Neural progenitor cell (in vitro differentiated cells): ENCODE results near the gene ERCC1. TPM values are rescaled to one million over a fixed set of nuclear protein-coding genes. Genes with fewer than 3 reads are reported as not detected.

ENCODE experiments used
- DNase-seq: peaks from one replicate; pipeline ENCODE4 v3.0.0-alpha.2; 2016; ENCODE audit warnings: low spot score
- H2AFZ ChIP-seq: fragments of 200-600 bp; sonication (generic); replicated peaks from 2 replicates; pipeline ENCODE4 v1.6.1; 2016; ENCODE audit warnings: antibody characterized with exemption
- H3F3A ChIP-seq: fragments of 200-600 bp; sonication (generic); 2 replicates; pipeline ENCODE4 v1.6.1; 2016; ENCODE audit warnings: antibody characterized with exemption, low read depth
- H3K27ac ChIP-seq: fragments of 200-600 bp; sonication (generic); 2 replicates; pipeline ENCODE4 v1.5.1; 2016; ENCODE audit warnings: mild to moderate bottlenecking
- H3K27me3 ChIP-seq: fragments of 200-600 bp; sonication (generic); 2 replicates; pipeline ENCODE4 v1.6.1; 2016; ENCODE audit warnings: mild to moderate bottlenecking, moderate library complexity
- H3K36me3 ChIP-seq: fragments of 200-600 bp; sonication (generic); 2 replicates; pipeline ENCODE4 v1.5.1; 2016
- H3K4me1 ChIP-seq: fragments of 200-600 bp; sonication (generic); 2 replicates; pipeline ENCODE4 v1.6.1; 2016; ENCODE audit warnings: mixed run types
- H3K4me2 ChIP-seq: fragments of 200-600 bp; sonication (generic); 2 replicates; pipeline ENCODE4 v1.6.1; 2016
- H3K4me3 ChIP-seq: fragments of 200-600 bp; sonication (generic); 2 replicates; pipeline ENCODE4 v1.5.1; 2016
- H3K79me2 ChIP-seq: fragments of 200-600 bp; sonication (generic); 2 replicates; pipeline ENCODE4 v1.6.1; 2016; ENCODE audit warnings: low read depth
- H3K9ac ChIP-seq: fragments of 200-600 bp; sonication (generic); 2 replicates; pipeline ENCODE4 v1.6.1; 2016
- H3K9me3 ChIP-seq: fragments of 200-600 bp; sonication (generic); 2 replicates; pipeline ENCODE4 v1.5.1; 2016; ENCODE audit warnings: low read depth
- H4K20me1 ChIP-seq: fragments of 200-600 bp; sonication (generic); 2 replicates; pipeline ENCODE4 v1.6.1; 2016; ENCODE audit warnings: low read depth
- H3K27ac Mint-ChIP-seq: 3 replicates; pipeline ENCODE4 v1.8.0; 2021; ENCODE audit warnings: mixed read lengths
- H3K27me3 Mint-ChIP-seq: 2 replicates; pipeline ENCODE4 v1.8.0; 2022; ENCODE audit warnings: low read depth, mild to moderate bottlenecking, inconsistent platforms, moderate library complexity, mixed read lengths; ENCODE audit not compliant: insufficient read depth
- H3K36me3 Mint-ChIP-seq: 3 replicates; pipeline ENCODE4 v1.8.0; 2021; ENCODE audit warnings: mixed read lengths
- H3K4me1 Mint-ChIP-seq: 3 replicates; pipeline ENCODE4 v1.8.0; 2021; ENCODE audit warnings: mixed read lengths
- H3K4me3 Mint-ChIP-seq: 3 replicates; pipeline ENCODE4 v1.8.0; 2021; ENCODE audit warnings: mild to moderate bottlenecking, moderate library complexity, mixed read lengths
- H3K9me3 Mint-ChIP-seq: 3 replicates; pipeline ENCODE4 v1.8.0; 2020; ENCODE audit warnings: mixed read lengths
- CTCF ChIP-seq: fragments of 200-600 bp; sonication (generic); IDR thresholded peaks from 2 replicates; pipeline ENCODE4 v1.5.1; 2017; ENCODE audit warnings: antibody characterized with exemption, mild to moderate bottlenecking
- EZH2 ChIP-seq: fragments of 200-600 bp; sonication (generic); IDR thresholded peaks from 2 replicates; pipeline ENCODE4 v1.6.1; 2017; ENCODE audit warnings: antibody characterized with exemption, mild to moderate bottlenecking, moderate library complexity
- EZH2phosphoT487 ChIP-seq: fragments of 200-600 bp; sonication (generic); IDR thresholded peaks from 2 replicates; pipeline ENCODE4 v1.6.1; 2017; ENCODE audit warnings: antibody characterized with exemption
- total RNA-seq: library from RNA; depleted of rRNA; stranded (reverse); fragments of >200 nt; gene quantifications from 2 replicates; pipeline ENCODE4 v1.2.3, GENCODE V29; 2015; ENCODE audit warnings: low replicate concordance

Gene ERCC1
- total RNA-seq, 1 donor from 2014 or later: 46.0 TPM

GRCh38 chr19:45368127-45368526 lies 55.6 kb downstream of the ERCC1 start:
- peaks cover 9% of the 10 kb centered on the region for H3K4me1 ChIP-seq
- H3K9ac ChIP-seq: no peak overlapping the region
- Mint-ChIP-seq H3K27ac (no peak overlapping the region), H3K36me3 (no peaks in the 10 kb centered on the region), H3K4me1 (peaks cover 19% of the 10 kb centered on the region), H3K4me3 (peak overlapping the region; percentile 42), H3K9me3 (no peaks in the 10 kb centered on the region), H3K27me3 (peaks cover 4% of the 10 kb centered on the region)
- H3K79me2 ChIP-seq: peaks cover 23% of the 10 kb centered on the region
- no peaks in the 10 kb centered on the region for H3K27me3 ChIP-seq
- no peak overlapping the region for H3K27ac ChIP-seq
- no peaks in the 10 kb centered on the region for H3K9me3 ChIP-seq
- H2AFZ ChIP-seq: no peak overlapping the region
- peaks cover 23% of the 10 kb centered on the region for H3F3A ChIP-seq
- TF ChIP-seq EZH2 (no peak), EZH2phosphoT487 (no peak), CTCF (no peak)
- peaks cover 24% of the 10 kb centered on the region for H4K20me1 ChIP-seq
- H3K4me3 ChIP-seq: no peak overlapping the region
- H3K4me2 ChIP-seq: no peak overlapping the region
- DNase-seq: no peak
- no peaks in the 10 kb centered on the region for H3K36me3 ChIP-seq

- H3K9ac ChIP-seq: no peak overlapping the region
- no peaks in the 10 kb centered on the region for H3K36me3 ChIP-seq
- H3F3A ChIP-seq: peaks cover 10% of the 10 kb centered on the region
- no peaks in the 10 kb centered on the region for H3K27me3 ChIP-seq
- no peak overlapping the region for H3K27ac ChIP-seq
- H3K27ac Mint-ChIP-seq: no peak overlapping the region
- no peaks in the 10 kb centered on the region for H3K4me1 ChIP-seq
- H4K20me1 ChIP-seq: peaks cover 23% of the 10 kb centered on the region
- H3K36me3 Mint-ChIP-seq: peaks cover 9% of the 10 kb centered on the region
- no peak overlapping the region for H3K4me3 Mint-ChIP-seq
- H3K4me1 Mint-ChIP-seq: peaks cover 10% of the 10 kb centered on the region
- peaks cover 19% of the 10 kb centered on the region for H3K79me2 ChIP-seq
- H3K9me3 Mint-ChIP-seq: no peaks in the 10 kb centered on the region
- DNase-seq: no peak
- no peaks in the 10 kb centered on the region for H3K27me3 Mint-ChIP-seq
- no peak overlapping the region for H2AFZ ChIP-seq
- no peak overlapping the region for H3K4me3 ChIP-seq
- no peak overlapping the region for H3K4me2 ChIP-seq
- TF ChIP-seq EZH2: no peak
- TF ChIP-seq CTCF: no peak
- TF ChIP-seq EZH2phosphoT487: no peak
- H3K9me3 ChIP-seq: no peaks in the 10 kb centered on the region
Observed at GRCh38 chr19:45364696-45365095, 59.0 kb downstream of the ERCC1 start.

GRCh38 chr19:45363861-45364459 lies 59.8 kb downstream of the ERCC1 start:
- peaks cover 12% of the 10 kb centered on the region for H3K36me3 Mint-ChIP-seq
- no peak overlapping the region for H3K4me2 ChIP-seq
- peaks cover 7% of the 10 kb centered on the region for H3K4me1 Mint-ChIP-seq
- H3K9me3 ChIP-seq: no peaks in the 10 kb centered on the region
- H3K27ac ChIP-seq: no peak overlapping the region
- H3K79me2 ChIP-seq: peaks cover 12% of the 10 kb centered on the region
- H4K20me1 ChIP-seq: peaks cover 16% of the 10 kb centered on the region
- H3K9me3 Mint-ChIP-seq: no peaks in the 10 kb centered on the region
- H3K4me1 ChIP-seq: no peaks in the 10 kb centered on the region
- no peak for TF ChIP-seq CTCF
- no peak for TF ChIP-seq EZH2
- TF ChIP-seq EZH2phosphoT487: no peak
- H3K9ac ChIP-seq: no peak overlapping the region
- H3K4me3 ChIP-seq: no peak overlapping the region
- no peak overlapping the region for H3K4me3 Mint-ChIP-seq
- no peak overlapping the region for H2AFZ ChIP-seq
- H3K36me3 ChIP-seq: no peaks in the 10 kb centered on the region
- no peaks in the 10 kb centered on the region for H3K27me3 ChIP-seq
- H3F3A ChIP-seq: peaks cover 3% of the 10 kb centered on the region
- no peaks in the 10 kb centered on the region for H3K27me3 Mint-ChIP-seq
- no peak overlapping the region for H3K27ac Mint-ChIP-seq
- no peak for DNase-seq
